HCT116 (cell line): Measurements from ENCODE around the gene TRIM27. TPM values are rescaled to one million over a fixed set of nuclear protein-coding genes. Genes with fewer than 3 reads are reported as not detected.
A peak's percentile ranks its signal among the peaks of the same experiment; 100 is the strongest.

Source experiments
- ATAC-seq: fragments of 200-7000 bp; cut with Tn5 transposase; 2 replicates; pipeline ENCODE4 v1.9.1; 2020; ENCODE audit warnings: mild to moderate bottlenecking, moderate library complexity
- BruUV-seq: library from RNA; stranded (reverse); fragments of 400-500 nt; replicated peaks from 2 replicates; lab custom pipeline; 2021; lab: Mats Ljungman, UMichigan
- CTCF ChIA-PET: fragments of 300-600 bp; sonication (Branson Sonifier 250); formaldehyde crosslinking; loops from one replicate; lab custom pipeline; 2021; ENCODE audit warnings: antibody characterized with exemption; lab: Charles Lee
- POLR2A ChIA-PET: fragments of 300-600, 350-600 bp; sonication (Branson Sonifier 250); formaldehyde crosslinking; loops from one replicate; lab custom pipeline; 2021; ENCODE audit warnings: antibody characterized with exemption; lab: Charles Lee
- RAD21 ChIA-PET, 2 experiments: fragments of 300-600 bp; sonication (Branson Sonifier 250); formaldehyde crosslinking; loops; one replicate each; lab custom pipeline; 2023; ENCODE audit warnings: low total read pairs in 2 of 2; ENCODE audit not compliant: uncharacterized antibody in 2 of 2, unreplicated experiment in 2 of 2, low non-redundant PET in 1 of 2; lab: Charles Lee
- DNase-seq: peaks from one replicate; pipeline ENCODE4 v3.0.0-alpha.2; 2010; ENCODE audit warnings: low read depth, low spot score
- H2AFZ ChIP-seq: fragments of 200-600 bp; shearing (Covaris generic), sonication (generic); 2 replicates; pipeline ENCODE4 v1.6.1; 2017; ENCODE audit warnings: low read depth, mixed run types, mixed read lengths, antibody characterized with exemption, low read length; ENCODE audit not compliant: poor library complexity, severe bottlenecking
- H3K27ac ChIP-seq: 2 replicates; pipeline ENCODE4 v1.5.1; 2012; ENCODE audit warnings: low read depth, low read length
- H3K27me3 ChIP-seq: fragments of 200-600 bp; sonication (generic); 2 replicates; pipeline ENCODE4 v1.6.1; 2016; ENCODE audit warnings: mixed run types, low read length, mixed read lengths; ENCODE audit not compliant: insufficient read depth
- H3K36me3 ChIP-seq, 2 experiments: fragments of 200-500 bp in 1 of 2; fragments of 200-600 bp in 1 of 2; sonication (Bioruptor generic) in 1 of 2; sonication (generic) in 1 of 2; 2 replicates each; pipeline versions ENCODE4 v1.5.1 to v1.6.1; 2014 to 2016; ENCODE audit warnings: low read length in 2 of 2, inconsistent platforms in 1 of 2, mixed read lengths in 1 of 2, mixed run types in 1 of 2; ENCODE audit not compliant: insufficient read depth in 2 of 2, control insufficient read depth in 1 of 2
- H3K4me1 ChIP-seq, 2 experiments: fragments of 200-600 bp in 1 of 2; sonication (generic) in 1 of 2; 2 replicates each; pipeline versions ENCODE4 v1.5.1 to v1.6.1; 2012 to 2017; ENCODE audit warnings: low read length in 2 of 2, inconsistent platforms in 1 of 2, mild to moderate bottlenecking in 1 of 2, mixed read lengths in 1 of 2, mixed run types in 1 of 2, moderate library complexity in 1 of 2; ENCODE audit not compliant: insufficient read depth in 2 of 2, control insufficient read depth in 1 of 2
- H3K4me2 ChIP-seq: fragments of 200-600 bp; sonication (generic); 2 replicates; pipeline ENCODE4 v1.6.1; 2017; ENCODE audit warnings: mixed run types, low read length, mixed read lengths
- H3K4me3 ChIP-seq, 2 experiments: fragments of 200-600 bp in 1 of 2; sonication (generic) in 1 of 2; replicated peaks in 1 of 2; 2 replicates each; pipeline ENCODE4 v1.5.1; 2011 to 2016; ENCODE audit warnings: low read length in 2 of 2, control low read depth in 1 of 2, low read depth in 1 of 2, mild to moderate bottlenecking in 1 of 2, mixed read lengths in 1 of 2, mixed run types in 1 of 2
- H3K79me2 ChIP-seq: fragments of 200-600 bp; sonication (generic); 2 replicates; pipeline ENCODE4 v1.6.1; 2017; ENCODE audit warnings: mild to moderate bottlenecking, mixed run types, low read length, moderate library complexity, mixed read lengths; ENCODE audit not compliant: insufficient read depth
- H3K9ac ChIP-seq: fragments of 200-600 bp; sonication (generic); 2 replicates; pipeline ENCODE4 v1.6.1; 2016; ENCODE audit warnings: low read length, mixed read lengths
- H3K9me2 ChIP-seq: fragments of 200-600 bp; sonication (generic), shearing (Covaris generic); 2 replicates; pipeline ENCODE4 v1.6.1; 2017; ENCODE audit warnings: mixed run types, mild to moderate bottlenecking, moderate library complexity; ENCODE audit not compliant: insufficient read depth
- H3K9me3 ChIP-seq, 2 experiments: fragments of 200-500 bp in 1 of 2; fragments of 200-600 bp in 1 of 2; sonication (Bioruptor generic) in 1 of 2; sonication (generic) in 1 of 2; 2 replicates each; pipeline ENCODE4 v1.6.1; 2014 to 2017; ENCODE audit warnings: low read length in 2 of 2, mixed read lengths in 2 of 2, inconsistent platforms in 1 of 2, low read depth in 1 of 2, mild to moderate bottlenecking in 1 of 2, mixed run types in 1 of 2, moderate library complexity in 1 of 2; ENCODE audit not compliant: control insufficient read depth in 1 of 2, insufficient read depth in 1 of 2
- H4K20me1 ChIP-seq: fragments of 200-600 bp; sonication (generic), shearing (Covaris generic); 2 replicates; pipeline ENCODE4 v1.6.1; 2017; ENCODE audit warnings: mixed run types, mild to moderate bottlenecking, moderate library complexity; ENCODE audit not compliant: insufficient read depth
- CBX3 ChIP-seq: IDR thresholded peaks from 2 replicates; pipeline ENCODE4 v1.6.1; 2012; ENCODE audit warnings: low read depth
- CEBPB ChIP-seq: IDR thresholded peaks from 2 replicates; pipeline ENCODE4 v1.6.1; 2012; ENCODE audit warnings: low read depth
- EGR1 ChIP-seq: IDR thresholded peaks from 2 replicates; pipeline ENCODE4 v1.6.1; 2012; ENCODE audit warnings: low read depth
- ELF1 ChIP-seq: IDR thresholded peaks from 2 replicates; pipeline ENCODE4 v1.6.1; 2012; ENCODE audit warnings: low read depth, borderline replicate concordance
- EZH2 ChIP-seq: fragments of 200-600 bp; sonication (generic); IDR thresholded peaks from 2 replicates; pipeline ENCODE4 v1.6.1; 2017; ENCODE audit warnings: antibody characterized with exemption, mixed run types
- EZH2phosphoT487 ChIP-seq: fragments of 200-600 bp; IDR thresholded peaks from 2 replicates; pipeline ENCODE4 v1.6.1; 2018; ENCODE audit warnings: antibody characterized with exemption, borderline replicate concordance
- FOSL1 ChIP-seq: IDR thresholded peaks from 2 replicates; pipeline ENCODE4 v1.6.1; 2012; ENCODE audit warnings: low read depth
- POLR2A ChIP-seq: IDR thresholded peaks from 2 replicates; pipeline ENCODE4 v1.7.0; 2011; ENCODE audit warnings: borderline replicate concordance; ENCODE audit not compliant: insufficient read depth, insufficient read length; ENCODE audit errors: extremely low read depth
- POLR2AphosphoS5 ChIP-seq: IDR thresholded peaks from 2 replicates; pipeline ENCODE4 v1.6.1; 2011; ENCODE audit warnings: mild to moderate bottlenecking, low read depth, low read length, moderate library complexity
- RAD21 ChIP-seq: IDR thresholded peaks from 2 replicates; pipeline ENCODE4 v1.6.1; 2012; ENCODE audit warnings: low read depth, mild to moderate bottlenecking
- SIN3A ChIP-seq: IDR thresholded peaks from 2 replicates; pipeline ENCODE4 v1.6.1; 2012; ENCODE audit warnings: low read depth
- SP1 ChIP-seq: IDR thresholded peaks from 2 replicates; pipeline ENCODE4 v1.6.1; 2012; ENCODE audit warnings: low read depth
- SRF ChIP-seq: IDR thresholded peaks from 2 replicates; pipeline ENCODE4 v1.6.1; 2012; ENCODE audit warnings: low read depth
- TCF7L2 ChIP-seq: IDR thresholded peaks from 2 replicates; pipeline ENCODE4 v1.7.0; 2011; ENCODE audit warnings: borderline replicate concordance, inconsistent platforms; ENCODE audit not compliant: insufficient read depth, insufficient read length; ENCODE audit errors: extremely low read depth
- YY1 ChIP-seq: IDR thresholded peaks from 2 replicates; pipeline ENCODE4 v1.6.1; 2011; ENCODE audit warnings: low read length, low read depth, moderate library complexity, mild to moderate bottlenecking; ENCODE audit not compliant: insufficient replicate concordance; ENCODE audit errors: extremely low read depth
- ZFX ChIP-seq: fragments of 450-650 bp; IDR thresholded peaks from 2 replicates; pipeline ENCODE4 v1.6.1; 2017
- ZNF274 ChIP-seq: fragments of 200-500 bp; sonication (Bioruptor generic); IDR thresholded peaks from 2 replicates; pipeline ENCODE4 v1.6.1; 2014; ENCODE audit warnings: mild to moderate bottlenecking, low read depth, low read length, inconsistent platforms
- intact Hi-C: fragments of 100-400 bp; cut with micrococcal nuclease; formaldehyde crosslinking; loops from 2 replicates; pipeline ENCODE4 v1.10.0; 2022
- total RNA-seq: library from RNA; stranded (reverse); gene quantifications from one replicate; pipeline ENCODE4 v1.2.1, GENCODE V29; 2021; ENCODE audit not compliant: unreplicated experiment
- TF ChIP-seq, protein P1 (sequence below), 3 experiments: fragments of 200-600 bp in 1 of 3; sonication (generic) in 1 of 3; IDR thresholded peaks in 2 of 3; conservative IDR thresholded peaks in 1 of 3; 2 replicates each; pipeline ENCODE4 v1.5.1; 2012 to 2017; ENCODE audit warnings: low read depth in 2 of 3, low read length in 2 of 3, antibody characterized with exemption in 1 of 3, borderline replicate concordance in 1 of 3, control low read depth in 1 of 3, mild to moderate bottlenecking in 1 of 3, mixed read lengths in 1 of 3, mixed run types in 1 of 3, moderate library complexity in 1 of 3; ENCODE audit not compliant: insufficient read depth in 1 of 3
- TF ChIP-seq, protein P2 (sequence below): IDR thresholded peaks from 2 replicates; pipeline ENCODE4 v1.6.1; 2012
- TF ChIP-seq, protein P3 (sequence below): IDR thresholded peaks from 2 replicates; pipeline ENCODE4 v1.6.1; 2011; ENCODE audit warnings: mild to moderate bottlenecking, low read length, moderate library complexity; ENCODE audit not compliant: insufficient replicate concordance; ENCODE audit errors: extremely low read depth

The TRIM27 gene
- total RNA-seq, 1 experiment from 2014 or later, result 62.5 TPM

- TF ChIP-seq EGR1 (no peak), RAD21 (peak; percentile 21; the same call in 1 of the 2 replicates), CBX3 (peak; percentile 54; the same call in 1 of the 2 replicates), YY1 (no peak), SRF (no peak), FOSL1 (no peak), EZH2phosphoT487 (no peak), POLR2A (no peak), POLR2AphosphoS5 (no peak), SP1 (no peak), TCF7L2 (no peak), ELF1 (no peak), CEBPB (no peak), ZNF274 (no peak), SIN3A (no peak; the same call in 1 of the 2 replicates), ZFX (no peak), EZH2 (no peak)
- TF ChIP-seq, protein P1, sequence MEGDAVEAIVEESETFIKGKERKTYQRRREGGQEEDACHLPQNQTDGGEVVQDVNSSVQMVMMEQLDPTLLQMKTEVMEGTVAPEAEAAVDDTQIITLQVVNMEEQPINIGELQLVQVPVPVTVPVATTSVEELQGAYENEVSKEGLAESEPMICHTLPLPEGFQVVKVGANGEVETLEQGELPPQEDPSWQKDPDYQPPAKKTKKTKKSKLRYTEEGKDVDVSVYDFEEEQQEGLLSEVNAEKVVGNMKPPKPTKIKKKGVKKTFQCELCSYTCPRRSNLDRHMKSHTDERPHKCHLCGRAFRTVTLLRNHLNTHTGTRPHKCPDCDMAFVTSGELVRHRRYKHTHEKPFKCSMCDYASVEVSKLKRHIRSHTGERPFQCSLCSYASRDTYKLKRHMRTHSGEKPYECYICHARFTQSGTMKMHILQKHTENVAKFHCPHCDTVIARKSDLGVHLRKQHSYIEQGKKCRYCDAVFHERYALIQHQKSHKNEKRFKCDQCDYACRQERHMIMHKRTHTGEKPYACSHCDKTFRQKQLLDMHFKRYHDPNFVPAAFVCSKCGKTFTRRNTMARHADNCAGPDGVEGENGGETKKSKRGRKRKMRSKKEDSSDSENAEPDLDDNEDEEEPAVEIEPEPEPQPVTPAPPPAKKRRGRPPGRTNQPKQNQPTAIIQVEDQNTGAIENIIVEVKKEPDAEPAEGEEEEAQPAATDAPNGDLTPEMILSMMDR (IDR thresholded peaks at IDR 0.05 in 2 of 3, conservative IDR thresholded peaks at IDR 0.05 in 1 of 3; ENCODE audit: borderline replicate concordance in 1 of 3, insufficient read depth in 1 of 3, low read depth in 2 of 3, low read length in 2 of 3), result peak in 1 of 3 experiments; percentile 2; a peak in 1 of 6 replicates
- TF ChIP-seq, protein P2, sequence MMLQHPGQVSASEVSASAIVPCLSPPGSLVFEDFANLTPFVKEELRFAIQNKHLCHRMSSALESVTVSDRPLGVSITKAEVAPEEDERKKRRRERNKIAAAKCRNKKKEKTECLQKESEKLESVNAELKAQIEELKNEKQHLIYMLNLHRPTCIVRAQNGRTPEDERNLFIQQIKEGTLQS, result no peak
- TF ChIP-seq, protein P3, sequence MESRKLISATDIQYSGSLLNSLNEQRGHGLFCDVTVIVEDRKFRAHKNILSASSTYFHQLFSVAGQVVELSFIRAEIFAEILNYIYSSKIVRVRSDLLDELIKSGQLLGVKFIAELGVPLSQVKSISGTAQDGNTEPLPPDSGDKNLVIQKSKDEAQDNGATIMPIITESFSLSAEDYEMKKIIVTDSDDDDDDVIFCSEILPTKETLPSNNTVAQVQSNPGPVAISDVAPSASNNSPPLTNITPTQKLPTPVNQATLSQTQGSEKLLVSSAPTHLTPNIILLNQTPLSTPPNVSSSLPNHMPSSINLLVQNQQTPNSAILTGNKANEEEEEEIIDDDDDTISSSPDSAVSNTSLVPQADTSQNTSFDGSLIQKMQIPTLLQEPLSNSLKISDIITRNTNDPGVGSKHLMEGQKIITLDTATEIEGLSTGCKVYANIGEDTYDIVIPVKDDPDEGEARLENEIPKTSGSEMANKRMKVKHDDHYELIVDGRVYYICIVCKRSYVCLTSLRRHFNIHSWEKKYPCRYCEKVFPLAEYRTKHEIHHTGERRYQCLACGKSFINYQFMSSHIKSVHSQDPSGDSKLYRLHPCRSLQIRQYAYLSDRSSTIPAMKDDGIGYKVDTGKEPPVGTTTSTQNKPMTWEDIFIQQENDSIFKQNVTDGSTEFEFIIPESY, result no peak
- Histone ChIP-seq H3K9ac (peak overlapping the region; percentile 28; the same call in 1 of the 2 replicates), H3K4me3 (peak overlapping the region; percentile 42 to 65), H3K36me3 (no peaks in the 10 kb centered on the region), H3K4me2 (peak overlapping the region; percentile 89), H3K27ac (peak overlapping the region; percentile 48), H2AFZ (peak overlapping the region; percentile 87), H3K4me1 (peaks cover 11 to 45% of the 10 kb centered on the region in 2 experiments; a peak in 3 of 4 replicates), H3K9me3 (no peaks in the 10 kb centered on the region), H3K27me3 (no peaks in the 10 kb centered on the region), H4K20me1 (no peaks in the 10 kb centered on the region), H3K9me2 (no peaks in the 10 kb centered on the region), H3K79me2 (no peaks in the 10 kb centered on the region)
- ChIA-PET POLR2A (no interaction called here), CTCF (no interaction called here), RAD21 (no interaction called here)
- intact Hi-C loops, result loop anchor here (2.0 to 5.0 kb wide), 5 partner anchors 45 to 213 kb away; no protein-coding TSS in a partner anchor
- ATAC-seq (peak; percentile 49), DNase-seq (no peak)
- BruUV-seq, result no TSS peak
These were observed 18.1 kb upstream of the TRIM27 start for GRCh38 chr6:28941684-28942448.
